Ascending aorta (tissue), 2 donors: Measurements from ENCODE around the gene MFSD6. TPM values are rescaled to one million over a fixed set of nuclear protein-coding genes. Genes with fewer than 3 reads are reported as not detected.

Experiments
- DNase-seq, 2 donors: peaks; one replicate each; pipeline ENCODE4 v3.0.0-alpha.2; 2019; ENCODE audit warnings: low spot score in 2 of 2
- H3K27ac ChIP-seq, 2 donors: fragments of 200-600 bp; sonication (generic); one replicate each; pipeline ENCODE4 v1.5.1; 2016 to 2017; ENCODE audit warnings: mild to moderate bottlenecking in 1 of 2
- H3K27me3 ChIP-seq: fragments of 200-600 bp; sonication (generic); one replicate; pipeline ENCODE4 v1.5.1; 2017
- H3K36me3 ChIP-seq, 2 donors: fragments of 200-600 bp; sonication (generic); one replicate each; pipeline ENCODE4 v1.5.1; 2016
- H3K4me1 ChIP-seq, 2 donors: fragments of 200-600 bp; sonication (generic); one replicate each; pipeline ENCODE4 v1.5.1; 2016 to 2017; ENCODE audit warnings: mild to moderate bottlenecking in 1 of 2
- H3K4me3 ChIP-seq, 2 donors: fragments of 200-600 bp; sonication (generic); one replicate each; pipeline ENCODE4 v1.5.1; 2016 to 2017; ENCODE audit warnings: mild to moderate bottlenecking in 1 of 2
- H3K9me3 ChIP-seq, 2 donors: fragments of 200-600 bp; sonication (generic); one replicate each; pipeline ENCODE4 v1.5.1; 2016
- intact Hi-C: fragments of 100-400 bp; cut with DNase I; formaldehyde crosslinking; loops from one replicate; pipeline ENCODE4 v1.15.1; 2023
- total RNA-seq: library from RNA; depleted of rRNA; stranded (reverse); fragments of >200 nt; gene quantifications from one replicate; pipeline ENCODE4 v1.1.0, GENCODE V29; 2016
- TF ChIP-seq, protein P1 (sequence below), 3 experiments: fragments of 200-600 bp in 2 of 3; fragments of 450-650 bp in 1 of 3; sonication (generic) in 2 of 3; IDR thresholded peaks; one replicate each; pipeline ENCODE4 v1.5.1; 2016 to 2019; ENCODE audit warnings: antibody characterized with exemption in 3 of 3, mild to moderate bottlenecking in 1 of 3, moderate library complexity in 1 of 3

Gene MFSD6
- total RNA-seq, 1 donor from 2014 or later = 53.2 TPM

- TF ChIP-seq, protein P1, sequence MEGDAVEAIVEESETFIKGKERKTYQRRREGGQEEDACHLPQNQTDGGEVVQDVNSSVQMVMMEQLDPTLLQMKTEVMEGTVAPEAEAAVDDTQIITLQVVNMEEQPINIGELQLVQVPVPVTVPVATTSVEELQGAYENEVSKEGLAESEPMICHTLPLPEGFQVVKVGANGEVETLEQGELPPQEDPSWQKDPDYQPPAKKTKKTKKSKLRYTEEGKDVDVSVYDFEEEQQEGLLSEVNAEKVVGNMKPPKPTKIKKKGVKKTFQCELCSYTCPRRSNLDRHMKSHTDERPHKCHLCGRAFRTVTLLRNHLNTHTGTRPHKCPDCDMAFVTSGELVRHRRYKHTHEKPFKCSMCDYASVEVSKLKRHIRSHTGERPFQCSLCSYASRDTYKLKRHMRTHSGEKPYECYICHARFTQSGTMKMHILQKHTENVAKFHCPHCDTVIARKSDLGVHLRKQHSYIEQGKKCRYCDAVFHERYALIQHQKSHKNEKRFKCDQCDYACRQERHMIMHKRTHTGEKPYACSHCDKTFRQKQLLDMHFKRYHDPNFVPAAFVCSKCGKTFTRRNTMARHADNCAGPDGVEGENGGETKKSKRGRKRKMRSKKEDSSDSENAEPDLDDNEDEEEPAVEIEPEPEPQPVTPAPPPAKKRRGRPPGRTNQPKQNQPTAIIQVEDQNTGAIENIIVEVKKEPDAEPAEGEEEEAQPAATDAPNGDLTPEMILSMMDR (IDR thresholded peaks at IDR 0.05) = no peak
- intact Hi-C loops = no loop called here
- H3K27me3 ChIP-seq = no peaks in the 10 kb centered on the region
- no peaks in the 10 kb centered on the region for H3K4me1 ChIP-seq
- no peak overlapping the region for H3K4me3 ChIP-seq
- no peak for DNase-seq
- no peaks in the 10 kb centered on the region for H3K9me3 ChIP-seq
- peaks cover 27 to 57% of the 10 kb centered on the region in 2 donors for H3K36me3 ChIP-seq
- H3K27ac ChIP-seq = no peak overlapping the region
Measured at GRCh38 chr2:190365499-190366204, 42.5 kb upstream of the MFSD6 start.

GRCh38 chr2:190366248-190366753 lies 41.9 kb upstream of the MFSD6 start:
- H3K4me3 ChIP-seq = no peak overlapping the region
- peaks cover 33 to 60% of the 10 kb centered on the region in 2 donors for H3K36me3 ChIP-seq
- intact Hi-C loops = no loop called here
- no peaks in the 10 kb centered on the region for H3K27me3 ChIP-seq
- TF ChIP-seq, protein P1 (IDR thresholded peaks at IDR 0.05) = no peak
- H3K27ac ChIP-seq = no peak overlapping the region
- H3K9me3 ChIP-seq = no peaks in the 10 kb centered on the region
- no peak for DNase-seq
- no peaks in the 10 kb centered on the region for H3K4me1 ChIP-seq

DNA sequence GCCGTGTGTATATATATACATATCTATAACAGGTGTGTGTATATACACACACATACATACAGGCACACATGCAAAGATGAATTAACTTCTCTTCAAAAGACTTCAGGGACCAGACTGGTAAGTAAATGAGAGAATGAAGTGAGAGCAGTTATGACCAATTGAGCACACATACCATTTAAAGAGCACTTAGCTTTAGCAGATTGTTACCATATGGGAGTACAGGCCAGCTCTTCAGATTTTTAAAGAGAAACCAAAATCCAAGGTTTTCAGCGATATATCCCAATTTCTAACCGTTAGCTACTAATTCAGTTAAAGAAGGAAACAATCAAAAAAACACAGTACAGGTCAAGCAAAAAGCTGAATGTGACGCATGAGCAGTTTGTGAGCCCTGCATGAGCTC lies 41.1 kb upstream of the MFSD6 start:
- Histone ChIP-seq H3K27ac (no peak overlapping the region), H3K36me3 (peaks cover 33 to 56% of the 10 kb centered on the region in 2 donors), H3K4me3 (no peak overlapping the region), H3K4me1 (peaks cover 0 to 3% of the 10 kb centered on the region in 2 donors), H3K9me3 (no peaks in the 10 kb centered on the region), H3K27me3 (no peaks in the 10 kb centered on the region)
- TF ChIP-seq, protein P1 (IDR thresholded peaks at IDR 0.05) = no peak
- DNase-seq = no peak
- intact Hi-C loops = no loop called here

DNA sequence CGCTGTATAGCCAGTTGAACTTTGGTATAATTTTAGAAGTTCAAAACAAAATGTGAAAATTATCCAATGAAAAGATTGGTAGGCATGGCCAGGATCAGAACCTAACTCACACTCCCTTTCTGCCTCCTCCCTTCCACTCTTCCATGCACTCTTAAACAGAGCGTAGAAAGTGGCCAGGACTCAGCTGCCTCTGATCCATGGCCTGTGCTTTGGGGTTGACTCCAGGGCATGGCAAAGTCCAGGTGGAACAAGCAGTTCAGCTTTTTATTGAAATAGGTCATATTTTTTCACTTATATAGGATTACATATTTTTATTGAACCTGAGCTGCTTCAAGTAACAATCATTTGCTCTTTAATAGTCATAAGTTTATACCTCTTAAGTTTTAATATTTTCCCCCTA lies 38.5 kb upstream of the MFSD6 start:
- H3K4me3 ChIP-seq = no peak overlapping the region
- peaks cover 0 to 5% of the 10 kb centered on the region in 2 donors for H3K4me1 ChIP-seq
- intact Hi-C loops = loop anchor here (5.0 kb wide), 2 partner anchors 32 to 52 kb away; partner anchors contain the start of gene HIBCH
- no peak overlapping the region for H3K27ac ChIP-seq
- TF ChIP-seq, protein P1 (IDR thresholded peaks at IDR 0.05) = no peak
- no peaks in the 10 kb centered on the region for H3K27me3 ChIP-seq
- no peaks in the 10 kb centered on the region for H3K9me3 ChIP-seq
- no peak for DNase-seq
- peaks cover 33 to 46% of the 10 kb centered on the region in 2 donors for H3K36me3 ChIP-seq

- Histone ChIP-seq H3K36me3 (peaks cover 2 to 3% of the 10 kb centered on the region in 2 donors), H3K9me3 (no peaks in the 10 kb centered on the region), H3K27me3 (no peaks in the 10 kb centered on the region), H3K4me3 (no peak overlapping the region), H3K4me1 (peaks cover 0 to 5% of the 10 kb centered on the region in 2 donors), H3K27ac (no peak overlapping the region)
- intact Hi-C loops = no loop called here
- TF ChIP-seq, protein P1 (IDR thresholded peaks at IDR 0.05) = no peak
- DNase-seq = no peak
Measured at GRCh38 chr2:190376083-190376482, 32.1 kb upstream of the MFSD6 start.
